Activated CD4-positive, alpha-beta memory T cell treated with anti-CD3 and anti-CD28 coated beads for 36 hours (primary cell): ENCODE results near the gene CAMTA1. TPM values are rescaled to one million over a fixed set of nuclear protein-coding genes. Genes with fewer than 3 reads are reported as not detected.

Experiments used
- CTCF ChIA-PET: fragments of 350-600 bp; sonication (Branson Sonifier 250); formaldehyde crosslinking; loops from one replicate; lab custom pipeline; 2021; ENCODE audit warnings: antibody characterized with exemption, inconsistent platforms; lab: Charles Lee
- POLR2A ChIA-PET: fragments of 350-600 bp; sonication (Branson Sonifier 250); formaldehyde crosslinking; loops from one replicate; lab custom pipeline; 2021; ENCODE audit warnings: antibody characterized with exemption; lab: Charles Lee
- DNase-seq: peaks from one replicate; pipeline ENCODE4 v3.0.0-alpha.2; 2020
- H3K27ac Mint-ChIP-seq: one replicate; pipeline ENCODE4 v1.8.0; 2021; ENCODE audit warnings: mixed read lengths
- H3K27me3 Mint-ChIP-seq: one replicate; pipeline ENCODE4 v1.8.0; 2021; ENCODE audit warnings: mixed read lengths
- H3K36me3 Mint-ChIP-seq: one replicate; pipeline ENCODE4 v1.8.0; 2021; ENCODE audit warnings: mixed read lengths
- H3K4me1 Mint-ChIP-seq: one replicate; pipeline ENCODE4 v1.8.0; 2021; ENCODE audit warnings: low read depth, mixed read lengths
- H3K4me3 Mint-ChIP-seq: one replicate; pipeline ENCODE4 v1.8.0; 2021; ENCODE audit warnings: mild to moderate bottlenecking, mixed read lengths
- H3K9me3 Mint-ChIP-seq: one replicate; pipeline ENCODE4 v1.8.0; 2021; ENCODE audit warnings: mixed read lengths
- intact Hi-C: fragments of 100-400 bp; cut with micrococcal nuclease; formaldehyde crosslinking; loops from one replicate; pipeline ENCODE4 v1.15.1; 2023
- total RNA-seq, 2 experiments: library from RNA; stranded (reverse); gene quantifications; one replicate each; pipeline ENCODE4 v1.2.3, GENCODE V29; 2021

Gene CAMTA1
- total RNA-seq, 2 experiments from 2014 or later: 64.7 to 68.9 TPM

DNA sequence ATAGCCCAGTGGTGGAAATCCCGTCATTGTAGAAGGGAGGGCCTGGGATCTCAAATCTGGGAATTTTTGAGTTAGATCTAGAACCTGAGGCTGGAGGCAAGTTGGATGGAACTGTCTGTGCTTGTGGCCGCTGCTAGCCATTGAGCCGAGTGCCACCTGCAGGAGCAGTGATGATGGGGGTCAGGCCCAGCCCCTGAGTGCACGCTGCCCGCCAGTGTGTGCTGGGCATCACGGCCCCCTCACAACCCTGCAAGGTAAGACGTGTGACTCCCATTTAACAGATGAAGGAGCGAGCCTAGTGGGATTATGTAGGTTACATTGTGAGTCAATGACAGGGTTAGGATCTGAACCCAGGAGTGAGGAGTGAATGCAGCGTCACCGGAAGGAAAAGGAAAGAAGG lies 407.2 kb downstream of the CAMTA1 start:
- Mint-ChIP-seq H3K27ac (no peak overlapping the region), H3K4me3 (no peak overlapping the region), H3K36me3 (no peaks in the 10 kb centered on the region), H3K4me1 (no peaks in the 10 kb centered on the region), H3K27me3 (peaks cover 11% of the 10 kb centered on the region), H3K9me3 (no peaks in the 10 kb centered on the region)
- no peak for DNase-seq
- ChIA-PET CTCF (no interaction called here), POLR2A (no interaction called here)
- intact Hi-C loops: no loop called here

DNA sequence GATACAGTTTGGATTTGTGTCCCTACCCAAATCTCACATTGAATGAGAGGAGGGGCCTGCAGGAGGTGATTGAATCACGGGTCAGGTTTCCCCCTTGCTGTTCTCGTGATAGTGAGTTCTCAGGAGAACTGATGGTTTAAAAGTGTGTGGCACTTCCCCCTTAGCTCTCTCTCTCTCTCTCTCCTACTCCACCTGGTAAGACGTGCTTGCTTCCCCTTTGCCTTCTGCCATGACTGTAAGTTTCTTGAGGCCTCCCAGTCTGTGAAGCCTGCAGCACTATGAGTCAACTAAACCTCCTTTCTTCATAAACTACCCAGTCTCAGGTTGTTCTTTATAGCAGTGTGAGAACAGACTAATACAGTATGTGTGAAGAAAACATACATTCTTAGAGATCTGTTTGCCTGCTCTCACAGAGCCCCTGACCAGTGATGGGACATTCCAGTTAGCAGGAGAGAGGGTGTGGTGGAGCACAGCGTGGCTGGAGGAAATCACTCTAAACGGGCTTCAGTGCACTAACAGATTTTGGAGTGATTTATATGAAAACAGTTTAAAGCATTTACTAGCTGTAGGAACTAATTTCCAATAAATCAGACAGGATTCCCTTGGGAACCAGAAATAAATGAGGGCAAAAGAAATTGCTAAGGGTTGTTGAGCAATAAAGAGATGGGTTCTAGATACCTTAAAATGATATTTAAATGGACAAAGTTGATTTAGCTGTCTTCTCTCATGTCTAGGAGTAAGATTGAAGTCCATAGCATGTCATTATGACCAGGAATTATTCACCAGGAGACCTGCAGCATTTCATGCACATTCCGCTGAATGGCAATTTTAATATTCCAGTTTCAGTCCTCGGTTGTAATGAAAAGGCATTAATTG lies 411.0 kb downstream of the CAMTA1 start:
- no peak for DNase-seq
- H3K27ac Mint-ChIP-seq: no peak overlapping the region
- peaks cover 8% of the 10 kb centered on the region for H3K27me3 Mint-ChIP-seq
- no peaks in the 10 kb centered on the region for H3K9me3 Mint-ChIP-seq
- intact Hi-C loops: no loop called here
- no peak overlapping the region for H3K4me3 Mint-ChIP-seq
- H3K36me3 Mint-ChIP-seq: no peaks in the 10 kb centered on the region
- POLR2A ChIA-PET: no interaction called here
- CTCF ChIA-PET: no interaction called here
- no peaks in the 10 kb centered on the region for H3K4me1 Mint-ChIP-seq

DNA sequence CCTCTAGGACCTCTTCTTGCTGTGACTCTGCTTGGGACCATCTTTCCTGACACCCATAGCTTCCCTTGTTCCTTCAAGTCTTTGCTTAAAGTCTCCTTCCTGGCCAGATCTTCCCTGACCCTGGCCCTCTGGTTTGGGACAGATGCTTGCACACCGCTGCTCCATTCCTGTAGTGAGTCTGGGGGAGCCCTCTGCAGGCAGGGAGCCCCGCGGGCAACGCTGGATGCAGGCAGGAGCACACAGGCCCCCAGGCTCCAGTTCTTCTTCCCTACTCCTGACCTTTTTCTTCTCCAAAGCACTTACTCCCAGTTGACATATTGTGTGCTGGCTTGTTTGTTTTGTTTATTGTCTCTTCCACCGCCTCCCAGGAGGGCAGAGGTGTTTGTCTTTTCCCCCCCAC lies 413.4 kb downstream of the CAMTA1 start:
- intact Hi-C loops: no loop called here
- POLR2A ChIA-PET: no interaction called here
- Mint-ChIP-seq H3K27me3 (no peaks in the 10 kb centered on the region), H3K4me1 (no peaks in the 10 kb centered on the region), H3K9me3 (no peaks in the 10 kb centered on the region), H3K36me3 (no peaks in the 10 kb centered on the region), H3K27ac (no peak overlapping the region), H3K4me3 (no peak overlapping the region)
- CTCF ChIA-PET: no interaction called here
- no peak for DNase-seq

DNA sequence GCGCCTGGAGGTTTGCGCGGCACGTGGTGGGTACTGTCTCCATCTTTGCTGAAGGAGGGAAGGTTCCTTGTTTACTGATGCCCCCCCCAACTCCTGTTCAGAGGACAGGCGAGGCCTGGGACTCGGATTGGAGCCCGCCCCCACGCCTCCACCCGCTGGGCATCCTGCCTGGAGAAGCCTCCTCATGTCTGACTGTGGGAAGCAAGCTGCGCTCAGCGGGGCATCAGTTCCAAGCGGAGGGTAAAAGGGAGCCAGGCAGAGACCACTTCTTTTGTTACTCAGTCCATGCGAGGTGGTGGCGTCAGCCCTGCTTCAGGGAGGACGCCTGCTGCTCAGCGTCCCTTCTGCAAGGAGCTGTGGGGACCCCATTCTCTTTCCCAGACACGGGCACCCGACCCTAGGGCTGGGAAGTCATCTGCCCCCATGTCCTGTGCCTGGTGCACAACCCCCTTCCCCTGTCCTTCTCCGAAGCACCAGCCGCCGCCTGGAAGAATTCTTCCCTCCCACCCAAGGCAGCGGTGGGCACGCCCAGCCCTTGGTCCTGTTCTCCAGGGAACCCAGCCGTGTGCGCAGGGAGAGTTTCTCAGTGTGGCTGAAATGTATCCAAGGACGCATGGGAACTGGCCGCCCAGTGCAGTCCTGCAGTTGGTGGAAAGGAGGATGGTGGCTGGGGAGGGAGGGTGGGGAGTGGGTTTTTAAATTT lies 414.0 kb downstream of the CAMTA1 start:
- no peak overlapping the region for H3K4me3 Mint-ChIP-seq
- ChIA-PET POLR2A (no interaction called here), CTCF (no interaction called here)
- no peaks in the 10 kb centered on the region for H3K36me3 Mint-ChIP-seq
- no peaks in the 10 kb centered on the region for H3K4me1 Mint-ChIP-seq
- no peaks in the 10 kb centered on the region for H3K9me3 Mint-ChIP-seq
- intact Hi-C loops: no loop called here
- no peak overlapping the region for H3K27ac Mint-ChIP-seq
- no peaks in the 10 kb centered on the region for H3K27me3 Mint-ChIP-seq
- DNase-seq: no peak

DNA sequence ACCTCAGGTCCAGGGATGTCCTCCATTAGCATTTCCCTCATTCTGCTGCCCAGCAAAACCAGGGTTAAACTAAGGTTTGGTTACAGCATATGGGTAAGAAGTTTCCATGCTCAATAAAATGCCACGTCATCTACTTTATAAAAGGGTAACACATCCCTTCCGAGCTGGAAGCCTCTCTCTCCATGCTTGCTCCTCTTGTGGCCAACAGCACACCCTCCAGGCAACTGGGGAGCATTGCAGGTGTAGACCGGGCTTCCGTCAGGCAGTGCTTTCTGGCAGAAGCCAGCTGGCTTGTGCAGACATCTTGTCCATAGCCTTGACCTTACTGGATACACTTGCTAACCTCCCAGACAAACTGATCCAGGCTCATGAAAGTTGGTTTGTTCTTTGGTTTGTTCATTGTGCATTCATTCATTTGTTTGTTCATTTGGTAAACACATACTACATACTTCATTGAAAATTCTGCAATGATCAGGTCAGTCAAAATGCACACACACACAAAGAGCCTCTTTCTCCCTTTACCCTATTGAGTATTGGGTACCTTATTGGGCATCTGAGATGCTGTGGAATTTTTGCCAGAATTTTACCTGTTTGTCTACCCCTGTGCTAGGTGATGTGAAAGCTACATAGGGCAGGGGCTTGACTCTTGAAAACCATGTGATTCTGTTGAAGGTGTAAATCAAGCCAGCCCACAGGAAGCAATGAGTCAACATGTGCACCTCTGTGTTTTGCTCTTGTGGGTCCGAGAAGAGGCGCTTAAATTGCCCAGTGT lies 422.8 kb downstream of the CAMTA1 start:
- intact Hi-C loops: no loop called here
- no peaks in the 10 kb centered on the region for H3K4me1 Mint-ChIP-seq
- ChIA-PET POLR2A (no interaction called here), CTCF (interaction anchor here (0.7 to 1.5 kb wide), 3 partner anchors 138 to 488 kb away, joined by 3 to 4 read pairs (median 3); no protein-coding TSS in a partner anchor)
- no peak overlapping the region for H3K4me3 Mint-ChIP-seq
- DNase-seq: peak; percentile 47
- no peak overlapping the region for H3K27ac Mint-ChIP-seq
- peaks cover 46% of the 10 kb centered on the region for H3K27me3 Mint-ChIP-seq
- peaks cover 1% of the 10 kb centered on the region for H3K36me3 Mint-ChIP-seq
- no peaks in the 10 kb centered on the region for H3K9me3 Mint-ChIP-seq

DNA sequence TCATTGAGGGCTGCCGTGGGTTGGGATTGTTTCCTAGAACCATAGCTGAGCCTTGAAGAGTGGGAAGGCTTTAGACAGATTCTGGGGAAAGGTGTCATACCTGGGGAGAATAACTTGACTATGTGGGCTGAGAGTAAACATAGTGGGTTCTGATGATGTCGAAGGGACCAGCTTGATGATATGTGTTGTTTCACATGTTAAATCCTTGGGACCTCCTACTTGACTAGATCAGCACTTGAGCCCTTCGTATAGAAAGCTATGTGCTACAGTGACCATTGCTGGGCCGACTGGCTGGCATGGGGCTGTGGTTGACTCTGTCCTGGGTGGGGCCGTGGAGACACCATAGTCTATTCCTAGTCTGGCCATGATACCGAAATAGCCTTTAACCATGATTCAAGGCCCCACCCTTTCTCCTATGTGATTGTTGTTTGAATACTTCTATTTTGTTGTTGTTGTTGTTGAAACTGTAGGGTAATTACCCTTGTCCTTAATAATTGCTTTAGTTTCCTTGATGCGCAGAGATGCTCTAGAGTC lies 423.5 kb downstream of the CAMTA1 start:
- no peak for DNase-seq
- Mint-ChIP-seq H3K27ac (no peak overlapping the region), H3K36me3 (peaks cover 1% of the 10 kb centered on the region), H3K9me3 (no peaks in the 10 kb centered on the region), H3K4me1 (no peaks in the 10 kb centered on the region), H3K4me3 (no peak overlapping the region), H3K27me3 (peaks cover 47% of the 10 kb centered on the region)
- CTCF ChIA-PET: interaction anchor here (1.2 to 1.5 kb wide), 2 partner anchors 138 to 165 kb away, joined by 3 to 4 read pairs; no protein-coding TSS in a partner anchor
- POLR2A ChIA-PET: no interaction called here
- intact Hi-C loops: no loop called here

DNA sequence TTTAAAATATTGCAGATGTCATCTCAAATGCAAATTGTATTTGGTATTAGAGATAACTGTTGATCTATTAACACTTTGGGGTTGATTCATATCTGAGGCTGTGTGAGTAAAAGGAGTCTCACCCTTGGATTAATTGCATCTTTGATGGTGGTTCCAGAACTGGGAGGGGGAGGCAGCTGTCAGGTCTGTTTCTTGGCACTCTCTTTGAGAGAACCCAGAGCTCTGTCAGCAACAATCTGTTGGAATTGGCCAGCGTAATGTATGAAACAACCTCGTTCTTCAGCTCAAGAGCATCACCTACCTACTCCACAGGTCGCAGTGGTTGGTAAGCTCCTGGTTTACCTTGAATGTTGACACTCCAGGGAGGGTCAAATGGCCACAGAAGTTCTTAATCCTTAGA lies 424.1 kb downstream of the CAMTA1 start:
- ChIA-PET CTCF (interaction anchor here (1.5 kb wide), 1 partner anchor 139 kb away, joined by 3 read pairs; no protein-coding TSS in a partner anchor), POLR2A (no interaction called here)
- Mint-ChIP-seq H3K36me3 (peaks cover 1% of the 10 kb centered on the region), H3K27me3 (peaks cover 48% of the 10 kb centered on the region), H3K27ac (no peak overlapping the region), H3K4me1 (no peaks in the 10 kb centered on the region), H3K9me3 (no peaks in the 10 kb centered on the region), H3K4me3 (no peak overlapping the region)
- DNase-seq: no peak
- intact Hi-C loops: no loop called here

DNA sequence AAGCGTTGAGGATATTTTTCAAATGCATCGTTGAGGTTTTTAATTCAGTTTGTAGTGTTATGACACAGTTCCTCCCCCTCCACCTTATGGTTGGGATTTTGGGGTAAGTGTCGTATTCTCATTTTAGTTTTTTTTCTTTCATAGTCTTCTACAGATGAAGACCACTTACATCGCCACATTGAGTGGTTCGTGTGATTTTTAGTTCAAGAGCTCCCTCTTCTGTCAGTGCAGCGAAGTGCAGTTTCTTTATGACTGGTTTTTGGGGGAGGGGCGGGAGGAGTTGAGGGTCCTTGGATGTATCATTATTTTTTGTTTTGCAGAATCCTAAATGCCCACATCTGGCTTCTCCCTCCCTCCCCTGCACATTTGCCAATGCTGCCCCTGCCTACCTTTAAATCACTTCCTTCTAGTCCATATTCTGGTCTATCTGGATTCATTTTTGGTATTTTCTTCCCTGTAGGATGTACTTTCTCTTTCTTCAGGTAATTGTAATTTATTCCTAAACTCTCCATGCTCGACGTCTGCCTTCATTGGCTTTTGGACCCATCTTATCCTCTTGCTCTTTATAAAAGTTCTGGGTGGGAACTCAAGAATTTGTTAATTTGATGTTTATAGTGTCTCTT lies 433.1 kb downstream of the CAMTA1 start:
- no peaks in the 10 kb centered on the region for H3K9me3 Mint-ChIP-seq
- peaks cover 21% of the 10 kb centered on the region for H3K27me3 Mint-ChIP-seq
- H3K36me3 Mint-ChIP-seq: no peaks in the 10 kb centered on the region
- DNase-seq: peak; percentile 43
- H3K4me1 Mint-ChIP-seq: no peaks in the 10 kb centered on the region
- H3K27ac Mint-ChIP-seq: no peak overlapping the region
- H3K4me3 Mint-ChIP-seq: no peak overlapping the region
- POLR2A ChIA-PET: no interaction called here
- intact Hi-C loops: loop anchor here (1.0 to 2.0 kb wide), 2 partner anchors 176 to 498 kb away; no protein-coding TSS in a partner anchor
- CTCF ChIA-PET: interaction anchor here (1.6 kb wide), 2 partner anchors 176 to 499 kb away, joined by 8 to 9 read pairs; no protein-coding TSS in a partner anchor

DNA sequence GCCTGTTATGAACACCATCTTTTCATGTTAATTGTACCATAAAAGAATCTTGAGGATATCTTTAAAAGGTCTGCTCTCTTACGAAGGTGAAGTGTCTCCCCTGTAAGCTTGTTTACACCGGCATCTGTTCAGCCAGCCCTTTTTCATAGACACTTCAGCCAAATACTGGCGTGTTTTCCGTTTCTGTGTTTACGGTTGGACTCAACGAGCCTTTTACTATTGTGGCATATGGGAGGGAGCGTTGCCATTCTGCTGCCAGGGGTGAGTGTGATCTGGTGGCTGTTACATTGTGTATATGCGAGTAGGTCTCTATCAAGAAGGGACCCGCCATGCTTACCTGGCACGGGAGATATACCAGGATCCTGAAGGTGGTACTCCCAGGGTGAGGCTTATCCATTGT lies 433.8 kb downstream of the CAMTA1 start:
- ChIA-PET POLR2A (no interaction called here), CTCF (no interaction called here)
- H3K27ac Mint-ChIP-seq: no peak overlapping the region
- H3K4me1 Mint-ChIP-seq: no peaks in the 10 kb centered on the region
- no peaks in the 10 kb centered on the region for H3K36me3 Mint-ChIP-seq
- no peak overlapping the region for H3K4me3 Mint-ChIP-seq
- intact Hi-C loops: loop anchor here (2.0 kb wide), 1 partner anchor 176 kb away; no protein-coding TSS in a partner anchor
- H3K9me3 Mint-ChIP-seq: no peaks in the 10 kb centered on the region
- DNase-seq: no peak
- peaks cover 19% of the 10 kb centered on the region for H3K27me3 Mint-ChIP-seq

DNA sequence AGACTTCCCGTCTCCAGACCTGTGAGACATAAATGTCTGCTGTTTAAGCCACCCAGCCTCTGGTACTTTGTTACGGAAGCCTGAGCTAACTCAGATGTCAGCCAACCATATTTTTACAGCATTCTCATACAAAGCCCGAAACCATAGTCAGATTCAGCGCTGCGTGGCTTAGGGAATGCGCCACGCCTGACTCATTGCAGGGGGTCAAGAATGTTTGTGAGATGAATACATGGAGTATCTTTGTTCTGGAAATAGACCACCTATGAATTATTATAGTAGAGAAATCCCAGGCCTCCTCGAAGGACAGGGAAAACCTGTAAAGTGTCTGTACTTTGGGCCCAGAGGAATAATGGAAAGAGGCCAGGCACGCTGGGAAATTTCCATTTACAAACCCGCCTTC lies 434.8 kb downstream of the CAMTA1 start:
- peaks cover 16% of the 10 kb centered on the region for H3K27me3 Mint-ChIP-seq
- POLR2A ChIA-PET: no interaction called here
- no peaks in the 10 kb centered on the region for H3K9me3 Mint-ChIP-seq
- H3K4me1 Mint-ChIP-seq: no peaks in the 10 kb centered on the region
- no peak overlapping the region for H3K4me3 Mint-ChIP-seq
- no peak for DNase-seq
- no peak overlapping the region for H3K27ac Mint-ChIP-seq
- intact Hi-C loops: no loop called here
- H3K36me3 Mint-ChIP-seq: no peaks in the 10 kb centered on the region
- CTCF ChIA-PET: no interaction called here

DNA sequence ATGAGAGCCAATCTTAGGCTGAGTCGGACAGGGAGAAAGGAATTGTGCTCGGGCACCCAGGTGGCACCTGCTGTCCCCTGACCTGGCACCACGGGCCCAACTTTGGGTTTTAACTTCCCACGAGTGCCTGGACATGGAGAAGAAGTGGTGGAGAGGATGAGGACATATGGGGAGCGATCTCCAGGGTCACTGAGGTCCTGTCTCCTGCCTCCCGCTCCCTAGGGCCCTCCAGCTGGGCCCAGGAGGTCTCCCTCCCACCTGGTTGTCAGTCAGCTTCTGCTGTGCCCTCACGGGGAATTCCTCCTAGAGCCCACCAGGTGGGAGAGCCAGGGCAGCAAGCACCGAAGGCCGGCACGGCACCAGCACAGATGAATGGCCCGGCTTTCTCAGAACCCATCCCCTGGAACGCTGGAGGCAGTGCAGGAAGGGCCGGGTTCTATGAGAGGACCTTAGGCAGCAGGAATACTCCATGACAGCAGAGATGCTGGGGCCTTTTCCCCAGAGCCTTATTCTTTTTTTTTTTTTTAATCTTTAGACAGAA lies 435.5 kb downstream of the CAMTA1 start:
- intact Hi-C loops: no loop called here
- Mint-ChIP-seq H3K9me3 (no peaks in the 10 kb centered on the region), H3K36me3 (no peaks in the 10 kb centered on the region), H3K27ac (no peak overlapping the region), H3K4me1 (no peaks in the 10 kb centered on the region), H3K4me3 (no peak overlapping the region), H3K27me3 (peaks cover 15% of the 10 kb centered on the region)
- POLR2A ChIA-PET: no interaction called here
- DNase-seq: no peak
- CTCF ChIA-PET: no interaction called here
